HPDE6-E6E7 (cell line): ENCODE measurements around the gene RMDN2.
"Not testable (repeated sequence)": the region's sequence is repeated elsewhere in the genome, so short reads cannot be mapped to it uniquely, and the experiment has no call there.

Experiments used
- DNase-seq: peaks from one replicate; pipeline ENCODE4 v3.0.0; 2011; ENCODE audit warnings: missing footprints; ENCODE audit errors: extremely low spot score

RMDN2 gene

GRCh38 chr2:37993143-37993542 lies 68.1 kb downstream of the RMDN2 start:
- DNase-seq = no peak

GRCh38 chr2:37997629-37998028 lies 72.5 kb downstream of the RMDN2 start:
- no peak for DNase-seq

- no peak for DNase-seq
Measured at GRCh38 chr2:38000485-38001222, 75.6 kb downstream of the RMDN2 start.

GRCh38 chr2:38010187-38010586 lies 85.1 kb downstream of the RMDN2 start:
- not testable (repeated sequence) for DNase-seq

GRCh38 chr2:38010995-38011394 lies 85.9 kb downstream of the RMDN2 start:
- DNase-seq = no peak

GRCh38 chr2:38013158-38013752 lies 88.2 kb downstream of the RMDN2 start:
- peak; percentile 26 for DNase-seq

- peak; percentile 26 for DNase-seq
Measured at GRCh38 chr2:38016219-38016618, 91.1 kb downstream of the RMDN2 start.

GRCh38 chr2:38017836-38018235 lies 92.7 kb downstream of the RMDN2 start:
- no peak for DNase-seq

- not testable (repeated sequence) for DNase-seq
Measured at GRCh38 chr2:38020359-38021069, 95.4 kb downstream of the RMDN2 start.

GRCh38 chr2:38021589-38021988 lies 96.5 kb downstream of the RMDN2 start:
- no peak for DNase-seq

GRCh38 chr2:38026846-38027245 lies 101.8 kb downstream of the RMDN2 start:
- DNase-seq = no peak

GRCh38 chr2:38028829-38029228 lies 103.7 kb downstream of the RMDN2 start:
- DNase-seq = no peak

GRCh38 chr2:38029512-38029911 lies 104.4 kb downstream of the RMDN2 start:
- no peak for DNase-seq

GRCh38 chr2:38030635-38031355 lies 105.7 kb downstream of the RMDN2 start:
- no peak for DNase-seq

- no peak for DNase-seq
Measured at GRCh38 chr2:38032946-38033345, 107.9 kb downstream of the RMDN2 start.

GRCh38 chr2:38033646-38034045 lies 108.6 kb downstream of the RMDN2 start:
- no peak for DNase-seq

GRCh38 chr2:38035968-38036367 lies 110.9 kb downstream of the RMDN2 start:
- DNase-seq = no peak

GRCh38 chr2:38037325-38037724 lies 112.2 kb downstream of the RMDN2 start:
- no peak for DNase-seq

GRCh38 chr2:38037757-38038621 lies 112.9 kb downstream of the RMDN2 start:
- DNase-seq = no peak

- DNase-seq = no peak
Measured at GRCh38 chr2:38038682-38039081, 113.6 kb downstream of the RMDN2 start.
